ENCODE data around the gene CELF3.
"Not testable (repeated sequence)": the region's sequence is repeated elsewhere in the genome, so short reads cannot be mapped to it uniquely, and the experiment has no call there.

Gene CELF3

DNA sequence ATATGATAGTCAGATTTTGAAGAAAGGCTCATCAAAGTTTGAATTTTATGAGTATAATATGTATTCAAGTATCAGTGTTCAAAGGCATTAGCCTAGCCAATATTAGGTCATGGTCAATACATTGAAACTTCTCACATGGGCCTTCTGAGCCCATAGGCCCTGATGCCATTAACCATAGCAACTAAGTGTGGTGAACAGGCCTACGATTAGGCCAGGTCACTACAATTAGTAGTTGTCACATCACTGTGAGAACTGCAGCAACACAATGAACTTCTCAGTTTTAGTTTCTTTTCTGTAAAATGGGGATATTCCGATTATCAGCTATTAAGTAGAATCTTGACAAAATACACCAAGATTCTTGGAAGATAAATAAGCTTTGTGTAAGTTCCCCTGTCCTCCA lies 30.0 kb downstream of the CELF3 start:
- no peak overlapping the region for H4K8ac ChIP-seq (ENCODE audit: low read depth, low read length)
- no peak for DNase-seq
- no peak overlapping the region for H2BK120ac ChIP-seq (ENCODE audit: low read depth, low read length)
- H2BK5ac ChIP-seq (ENCODE audit: low read length), result no peak overlapping the region
- H3K18ac ChIP-seq (ENCODE audit: low read length), result no peak overlapping the region
- no peaks in the 10 kb centered on the region for H3K4me1 ChIP-seq (ENCODE audit: control insufficient read depth, low read depth, low read length)
- no peak overlapping the region for H3K23ac ChIP-seq (ENCODE audit: low read length)
- no peak overlapping the region for H3K56ac ChIP-seq (ENCODE audit: low read length)
- no peak overlapping the region for H3K4me3 ChIP-seq (ENCODE audit: low read length)
- H2BK15ac ChIP-seq (replicated peaks; ENCODE audit: low read depth), result no peak overlapping the region
- no peak overlapping the region for H4K5ac ChIP-seq (ENCODE audit: low read length)
- H3K79me2 ChIP-seq (ENCODE audit: control insufficient read depth, insufficient read depth, low read length), result no peaks in the 10 kb centered on the region
- H3K36me3 ChIP-seq (ENCODE audit: control insufficient read depth, insufficient read depth, low read length), result no peaks in the 10 kb centered on the region
- H3K9ac ChIP-seq (ENCODE audit: low read length), result no peak overlapping the region
- H3K4ac ChIP-seq (ENCODE audit: low read depth, low read length), result no peak overlapping the region
- no peaks in the 10 kb centered on the region for H3K79me1 ChIP-seq (ENCODE audit: low read length)
- no peak overlapping the region for H3K27ac ChIP-seq (ENCODE audit: low read depth, low read length)
- no CpG with 5 or more reads among the region's 2 CpGs for WGBS (ENCODE audit: extremely low coverage, insufficient coverage, low lambda C conversion rate)
- no peaks in the 10 kb centered on the region for H3K27me3 ChIP-seq (ENCODE audit: insufficient read depth, low read length, poor library complexity)
- no peak overlapping the region for H3K4me2 ChIP-seq (ENCODE audit: low read length)
- H2AK5ac ChIP-seq (ENCODE audit: low read length), result no peak overlapping the region

DNA sequence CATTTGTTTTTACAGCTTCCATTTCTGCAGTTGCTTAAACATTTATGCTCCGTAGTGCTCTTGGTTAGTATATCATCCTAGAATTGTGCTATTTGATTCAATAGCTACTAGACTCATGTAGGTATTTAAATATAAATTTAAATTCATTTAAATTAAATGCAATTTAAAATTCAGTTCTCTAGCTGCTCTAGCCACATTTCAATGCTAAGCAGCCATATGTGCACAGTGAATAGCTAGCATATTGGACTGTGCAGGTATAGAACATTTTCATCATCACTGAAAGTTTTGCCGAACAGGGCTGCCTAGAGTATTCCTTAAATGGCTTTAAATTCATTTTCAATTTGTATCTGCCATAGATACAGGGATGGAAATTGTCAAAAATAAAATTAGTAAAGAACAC lies 32.5 kb downstream of the CELF3 start:
- H3K79me2 ChIP-seq (ENCODE audit: control insufficient read depth, insufficient read depth, low read length), result no peaks in the 10 kb centered on the region
- no peak for DNase-seq
- H3K27ac ChIP-seq (ENCODE audit: low read depth, low read length), result no peak overlapping the region
- H3K4me2 ChIP-seq (ENCODE audit: low read length), result no peak overlapping the region
- H3K27me3 ChIP-seq (ENCODE audit: insufficient read depth, low read length, poor library complexity), result no peaks in the 10 kb centered on the region
- no peaks in the 10 kb centered on the region for H3K4me1 ChIP-seq (ENCODE audit: control insufficient read depth, low read depth, low read length)
- H3K4ac ChIP-seq (ENCODE audit: low read depth, low read length), result no peak overlapping the region
- H3K23ac ChIP-seq (ENCODE audit: low read length), result no peak overlapping the region
- no peaks in the 10 kb centered on the region for H3K79me1 ChIP-seq (ENCODE audit: low read length)
- H2AK5ac ChIP-seq (ENCODE audit: low read length), result no peak overlapping the region
- H3K56ac ChIP-seq (ENCODE audit: low read length), result no peak overlapping the region
- H3K36me3 ChIP-seq (ENCODE audit: control insufficient read depth, insufficient read depth, low read length), result no peaks in the 10 kb centered on the region
- H3K18ac ChIP-seq (ENCODE audit: low read length), result no peak overlapping the region
- H3K9ac ChIP-seq (ENCODE audit: low read length), result no peak overlapping the region
- no peak overlapping the region for H4K8ac ChIP-seq (ENCODE audit: low read depth, low read length)
- no peak overlapping the region for H4K5ac ChIP-seq (ENCODE audit: low read length)
- H2BK5ac ChIP-seq (ENCODE audit: low read length), result no peak overlapping the region
- H2BK15ac ChIP-seq (replicated peaks; ENCODE audit: low read depth), result no peak overlapping the region
- H3K4me3 ChIP-seq (ENCODE audit: low read length), result no peak overlapping the region
- no peak overlapping the region for H2BK120ac ChIP-seq (ENCODE audit: low read depth, low read length)
- WGBS (ENCODE audit: extremely low coverage, insufficient coverage, low lambda C conversion rate), result no CpG with 5 or more reads among the region's 2 CpGs

DNA sequence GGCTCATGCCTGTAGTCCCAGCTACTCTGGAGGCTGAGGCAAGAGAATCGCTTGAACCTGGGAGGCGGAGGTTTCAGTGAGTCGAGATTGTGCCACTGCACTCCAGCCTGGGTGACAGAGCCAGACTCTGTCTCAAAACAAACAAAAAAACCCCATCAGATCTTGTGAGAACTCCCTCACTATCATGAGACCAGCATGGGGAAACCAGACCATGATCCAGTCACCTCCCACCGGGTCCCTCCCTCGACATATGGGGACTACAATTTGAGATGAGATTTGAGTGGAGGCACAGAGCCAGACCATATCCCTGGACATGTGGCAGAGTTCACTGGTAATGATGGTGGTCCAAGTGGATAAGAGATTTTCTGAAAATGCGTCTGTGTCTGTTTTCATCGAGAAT lies 33.7 kb downstream of the CELF3 start:
- H3K4me1 ChIP-seq (ENCODE audit: control insufficient read depth, low read depth, low read length); H3K36me3 ChIP-seq (ENCODE audit: control insufficient read depth, insufficient read depth, low read length); H2BK120ac ChIP-seq (ENCODE audit: low read depth, low read length): not testable (repeated sequence)

DNA sequence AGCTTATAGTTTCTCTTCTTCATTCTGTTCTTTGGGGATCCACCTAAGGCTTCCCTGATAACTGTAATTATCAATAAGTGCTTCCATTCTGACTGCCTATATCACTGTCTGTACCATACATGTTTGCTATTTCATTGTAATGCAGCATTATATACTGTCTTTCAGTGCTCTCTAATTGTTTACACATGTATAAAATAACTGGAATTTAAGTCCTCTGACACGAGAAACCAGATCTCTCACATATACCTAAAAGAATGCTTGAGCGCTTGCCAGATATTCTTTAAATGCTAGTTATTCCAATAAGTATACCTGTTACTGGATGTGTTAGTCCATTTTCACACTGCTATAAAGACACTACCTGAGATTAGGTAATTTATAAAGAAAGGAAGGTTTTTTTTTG lies 34.7 kb downstream of the CELF3 start:
- H3K79me1 ChIP-seq (ENCODE audit: low read length), result no peaks in the 10 kb centered on the region
- H4K8ac ChIP-seq (ENCODE audit: low read depth, low read length), result no peak overlapping the region
- H3K4me3 ChIP-seq (ENCODE audit: low read length), result no peak overlapping the region
- no peak overlapping the region for H3K18ac ChIP-seq (ENCODE audit: low read length)
- no peak overlapping the region for H2BK15ac ChIP-seq (replicated peaks; ENCODE audit: low read depth)
- H3K79me2 ChIP-seq (ENCODE audit: control insufficient read depth, insufficient read depth, low read length), result no peaks in the 10 kb centered on the region
- no peak overlapping the region for H3K4ac ChIP-seq (ENCODE audit: low read depth, low read length)
- WGBS (ENCODE audit: extremely low coverage, insufficient coverage, low lambda C conversion rate), result no CpG with 5 or more reads among the region's 2 CpGs
- no peak overlapping the region for H2BK120ac ChIP-seq (ENCODE audit: low read depth, low read length)
- no peak overlapping the region for H3K27ac ChIP-seq (ENCODE audit: low read depth, low read length)
- H3K9ac ChIP-seq (ENCODE audit: low read length), result no peak overlapping the region
- H3K56ac ChIP-seq (ENCODE audit: low read length), result no peak overlapping the region
- DNase-seq, result no peak
- H4K5ac ChIP-seq (ENCODE audit: low read length), result no peak overlapping the region
- no peak overlapping the region for H3K4me2 ChIP-seq (ENCODE audit: low read length)
- no peaks in the 10 kb centered on the region for H3K27me3 ChIP-seq (ENCODE audit: insufficient read depth, low read length, poor library complexity)
- H3K4me1 ChIP-seq (ENCODE audit: control insufficient read depth, low read depth, low read length), result no peaks in the 10 kb centered on the region
- no peaks in the 10 kb centered on the region for H3K36me3 ChIP-seq (ENCODE audit: control insufficient read depth, insufficient read depth, low read length)
- no peak overlapping the region for H2AK5ac ChIP-seq (ENCODE audit: low read length)
- H3K23ac ChIP-seq (ENCODE audit: low read length), result no peak overlapping the region
- H2BK5ac ChIP-seq (ENCODE audit: low read length), result no peak overlapping the region

More for the DNA sequence above, 33.7 kb downstream of the CELF3 start:
- not testable (repeated sequence) for H3K4ac ChIP-seq (ENCODE audit: low read depth, low read length); H2BK5ac ChIP-seq (ENCODE audit: low read length); H3K4me2 ChIP-seq (ENCODE audit: low read length); H4K8ac ChIP-seq (ENCODE audit: low read depth, low read length); H3K4me3 ChIP-seq (ENCODE audit: low read length); H3K56ac ChIP-seq (ENCODE audit: low read length); H4K5ac ChIP-seq (ENCODE audit: low read length); DNase-seq; H3K23ac ChIP-seq (ENCODE audit: low read length); H3K27me3 ChIP-seq (ENCODE audit: insufficient read depth, low read length, poor library complexity); H3K18ac ChIP-seq (ENCODE audit: low read length); H3K9ac ChIP-seq (ENCODE audit: low read length); H2BK15ac ChIP-seq (replicated peaks; ENCODE audit: low read depth); H3K79me2 ChIP-seq (ENCODE audit: control insufficient read depth, insufficient read depth, low read length); H3K79me1 ChIP-seq (ENCODE audit: low read length); H2AK5ac ChIP-seq (ENCODE audit: low read length); H3K27ac ChIP-seq (ENCODE audit: low read depth, low read length)
- no CpG with 5 or more reads among the region's 7 CpGs for WGBS (ENCODE audit: extremely low coverage, insufficient coverage, low lambda C conversion rate)

DNA sequence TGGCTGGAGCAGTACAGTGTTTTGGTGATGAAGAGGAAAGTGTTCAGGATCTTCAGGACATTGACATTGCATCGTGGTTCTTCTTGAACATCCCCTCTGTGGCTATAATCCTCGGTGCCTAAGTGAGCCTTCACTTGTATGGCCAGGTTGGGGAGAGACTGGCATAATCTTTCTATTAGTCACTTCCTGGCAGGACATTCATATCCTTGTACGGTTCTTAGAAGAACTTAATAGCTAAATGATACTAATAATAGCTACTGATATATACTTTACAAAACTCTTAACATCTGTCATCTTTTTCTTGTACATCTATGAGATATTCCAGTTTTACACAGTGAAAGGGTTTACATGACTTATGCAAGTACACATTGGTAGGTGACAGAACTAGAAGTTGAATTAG lies 35.8 kb downstream of the CELF3 start:
- no CpG with 5 or more reads among the region's 3 CpGs for WGBS (ENCODE audit: extremely low coverage, insufficient coverage, low lambda C conversion rate)
- Histone ChIP-seq H3K36me3 (ENCODE audit: control insufficient read depth, insufficient read depth, low read length) (no peaks in the 10 kb centered on the region), H3K27me3 (ENCODE audit: insufficient read depth, low read length, poor library complexity) (no peaks in the 10 kb centered on the region), H4K8ac (ENCODE audit: low read depth, low read length) (no peak overlapping the region), H2BK15ac (replicated peaks; ENCODE audit: low read depth) (no peak overlapping the region), H2BK120ac (ENCODE audit: low read depth, low read length) (no peak overlapping the region), H4K5ac (ENCODE audit: low read length) (no peak overlapping the region), H3K79me2 (ENCODE audit: control insufficient read depth, insufficient read depth, low read length) (no peaks in the 10 kb centered on the region), H3K79me1 (ENCODE audit: low read length) (no peaks in the 10 kb centered on the region), H3K23ac (ENCODE audit: low read length) (no peak overlapping the region), H3K4ac (ENCODE audit: low read depth, low read length) (no peak overlapping the region), H3K4me3 (ENCODE audit: low read length) (no peak overlapping the region), H3K56ac (ENCODE audit: low read length) (no peak overlapping the region), H2BK5ac (ENCODE audit: low read length) (no peak overlapping the region), H3K27ac (ENCODE audit: low read depth, low read length) (no peak overlapping the region), H3K18ac (ENCODE audit: low read length) (no peak overlapping the region), H3K4me1 (ENCODE audit: control insufficient read depth, low read depth, low read length) (no peaks in the 10 kb centered on the region), H2AK5ac (ENCODE audit: low read length) (no peak overlapping the region), H3K4me2 (ENCODE audit: low read length) (no peak overlapping the region), H3K9ac (ENCODE audit: low read length) (no peak overlapping the region)
- DNase-seq, result no peak

DNA sequence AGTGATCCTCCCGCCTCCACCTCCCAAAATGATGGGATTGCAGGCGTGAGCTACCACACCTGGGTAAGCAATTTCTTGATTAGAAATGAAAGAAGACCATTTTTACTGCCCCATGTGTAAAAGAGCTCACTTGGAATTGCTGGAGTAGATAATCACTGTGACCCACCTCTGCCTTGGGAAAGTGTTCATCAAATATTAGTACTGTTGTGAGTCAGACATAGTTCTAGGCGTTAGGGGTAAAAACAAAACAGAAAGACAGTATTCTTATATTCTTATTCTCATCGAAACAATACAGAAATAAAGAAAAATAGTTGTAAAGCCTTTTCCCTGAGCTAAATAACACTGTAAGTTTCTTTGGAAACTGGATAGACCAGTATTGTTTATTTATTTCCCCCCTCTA lies 36.2 kb downstream of the CELF3 start:
- H3K27ac ChIP-seq (ENCODE audit: low read depth, low read length), result no peak overlapping the region
- H3K27me3 ChIP-seq (ENCODE audit: insufficient read depth, low read length, poor library complexity), result no peaks in the 10 kb centered on the region
- H4K8ac ChIP-seq (ENCODE audit: low read depth, low read length), result no peak overlapping the region
- no peak for DNase-seq
- no peaks in the 10 kb centered on the region for H3K4me1 ChIP-seq (ENCODE audit: control insufficient read depth, low read depth, low read length)
- no peak overlapping the region for H3K4ac ChIP-seq (ENCODE audit: low read depth, low read length)
- H3K23ac ChIP-seq (ENCODE audit: low read length), result no peak overlapping the region
- no peak overlapping the region for H3K4me2 ChIP-seq (ENCODE audit: low read length)
- no CpG with 5 or more reads among the region's 4 CpGs for WGBS (ENCODE audit: extremely low coverage, insufficient coverage, low lambda C conversion rate)
- H2AK5ac ChIP-seq (ENCODE audit: low read length), result no peak overlapping the region
- no peaks in the 10 kb centered on the region for H3K79me1 ChIP-seq (ENCODE audit: low read length)
- no peak overlapping the region for H2BK15ac ChIP-seq (replicated peaks; ENCODE audit: low read depth)
- H3K9ac ChIP-seq (ENCODE audit: low read length), result no peak overlapping the region
- H2BK5ac ChIP-seq (ENCODE audit: low read length), result no peak overlapping the region
- no peaks in the 10 kb centered on the region for H3K79me2 ChIP-seq (ENCODE audit: control insufficient read depth, insufficient read depth, low read length)
- H2BK120ac ChIP-seq (ENCODE audit: low read depth, low read length), result no peak overlapping the region
- no peak overlapping the region for H3K4me3 ChIP-seq (ENCODE audit: low read length)
- no peak overlapping the region for H4K5ac ChIP-seq (ENCODE audit: low read length)
- no peak overlapping the region for H3K18ac ChIP-seq (ENCODE audit: low read length)
- no peak overlapping the region for H3K56ac ChIP-seq (ENCODE audit: low read length)
- H3K36me3 ChIP-seq (ENCODE audit: control insufficient read depth, insufficient read depth, low read length), result no peaks in the 10 kb centered on the region
